M059J (cell line): ENCODE results near the gene FOXP1. TPM values are rescaled to one million over a fixed set of nuclear protein-coding genes. Genes with fewer than 3 reads are reported as not detected.

ENCODE experiments used
- DNase-seq: peaks from one replicate; pipeline ENCODE4 v3.0.0-alpha.2; 2012; ENCODE audit warnings: low read depth
- total RNA-seq: library from RNA; depleted of rRNA; stranded (reverse); fragments of >200 nt; shearing (Covaris generic); gene quantifications from 2 replicates; pipeline ENCODE4 v1.2.3, GENCODE V29; 2014

Gene FOXP1
- total RNA-seq, 1 experiment from 2014 or later, result 19.2 TPM

DNA sequence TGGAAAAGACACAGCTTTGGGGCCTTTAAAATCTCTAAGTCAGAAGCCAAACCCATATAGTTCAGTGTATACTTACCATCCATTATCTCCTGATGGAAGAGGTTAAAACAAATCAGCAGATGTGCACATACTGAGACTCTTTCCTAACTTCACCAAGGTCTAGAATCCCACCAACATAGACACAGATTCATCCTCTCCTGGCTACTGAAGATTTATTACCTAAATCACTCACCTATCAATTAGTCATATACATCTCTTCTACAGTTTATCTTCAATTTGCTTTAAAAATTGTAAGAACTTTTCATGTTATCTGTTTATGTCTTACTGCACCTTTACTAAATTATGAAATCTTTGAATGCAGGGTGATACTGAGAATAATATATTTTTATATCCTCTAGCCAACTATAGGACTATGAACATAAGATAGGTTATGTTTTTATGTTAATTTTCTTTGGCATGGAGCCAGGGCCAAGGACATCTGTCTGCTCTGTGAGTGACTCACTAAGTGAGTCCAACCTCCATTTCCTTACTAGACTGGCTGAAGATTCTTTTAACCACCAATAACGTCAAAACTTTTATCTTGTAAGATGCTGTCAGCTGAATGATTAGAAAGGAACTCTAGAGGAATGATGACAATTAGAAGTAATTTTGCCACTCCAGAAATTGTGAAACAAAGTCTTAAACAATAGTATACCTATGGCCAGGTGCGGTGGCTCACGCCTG, 397.6 kb downstream of the FOXP1 start:
- peak; percentile 28 for DNase-seq

DNA sequence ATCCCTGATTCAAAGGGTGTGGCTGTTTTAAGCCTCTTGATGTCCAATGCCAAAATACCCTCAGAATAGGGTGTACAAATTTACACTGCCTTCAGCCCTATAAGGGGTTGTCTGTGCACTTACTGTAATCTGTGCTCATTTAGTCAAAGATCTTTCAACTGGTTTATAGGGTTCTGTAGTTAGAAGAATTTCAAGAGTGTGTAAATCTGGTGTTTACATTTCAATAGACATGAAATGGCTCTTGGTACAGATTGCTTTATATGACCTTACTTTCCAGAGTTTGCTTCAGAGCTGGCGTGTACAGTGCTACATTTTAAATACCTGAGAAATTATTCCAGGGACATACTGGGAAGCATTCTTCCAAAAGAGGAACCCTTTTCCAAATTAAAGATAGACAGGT, 399.3 kb downstream of the FOXP1 start:
- DNase-seq, result no peak

DNA sequence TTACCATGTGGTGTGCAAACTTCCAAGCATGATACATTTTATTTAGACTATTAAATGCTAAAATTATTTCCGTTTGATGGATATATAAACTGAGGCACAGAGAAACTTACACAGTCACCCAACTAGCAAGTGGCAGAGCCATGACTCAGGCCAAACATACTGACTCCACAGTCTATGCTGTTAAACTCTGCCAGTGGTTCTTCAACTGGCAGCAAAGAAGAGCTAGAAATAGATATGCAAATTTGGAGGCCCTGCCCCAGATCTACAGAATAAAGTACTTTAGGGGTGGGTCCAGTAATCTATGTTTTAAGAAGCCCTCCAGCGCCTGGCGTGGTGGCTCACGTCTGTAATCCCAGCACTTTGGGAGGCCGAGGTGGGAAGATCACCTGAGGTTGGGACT, 400.0 kb downstream of the FOXP1 start:
- no peak for DNase-seq

DNA sequence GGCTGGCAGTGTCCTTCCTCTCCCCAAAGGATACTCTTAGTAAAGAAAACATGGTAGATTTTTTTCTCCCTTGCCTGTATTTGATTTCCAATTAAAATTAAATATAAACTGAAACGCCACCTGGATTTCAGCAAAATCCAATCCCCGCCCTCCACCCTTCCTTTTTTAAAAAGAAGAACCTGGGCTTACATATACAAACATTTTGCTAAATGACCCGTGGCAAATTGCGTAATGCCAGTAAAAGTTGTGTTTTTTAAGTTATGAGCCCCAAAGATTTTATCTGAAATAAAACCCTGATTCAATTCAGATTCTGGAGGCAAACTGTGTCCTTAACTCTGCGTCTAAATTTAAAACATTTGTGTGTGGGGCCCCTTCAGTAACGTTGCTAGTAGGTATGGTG, 403.0 kb downstream of the FOXP1 start:
- no peak for DNase-seq

DNA sequence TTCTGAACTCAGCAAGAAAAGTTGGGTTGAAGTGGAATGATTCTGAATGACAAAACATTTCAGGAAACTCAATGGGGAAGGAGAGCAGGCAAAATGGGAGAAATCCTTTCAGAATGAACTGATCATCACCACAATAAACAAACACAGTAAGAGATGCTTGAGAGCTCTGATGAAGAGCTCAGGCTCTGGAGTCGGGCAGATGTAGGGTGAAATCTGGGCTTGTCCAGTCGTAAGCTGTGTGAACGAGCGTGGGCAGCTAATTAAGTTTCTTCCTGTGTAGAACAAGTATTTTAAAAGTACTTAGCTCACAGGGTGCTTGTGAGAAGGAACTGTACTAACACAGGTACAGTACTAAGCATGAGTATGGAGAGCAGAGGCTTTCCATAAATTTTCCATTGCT, 406.2 kb downstream of the FOXP1 start:
- DNase-seq, result no peak

DNA sequence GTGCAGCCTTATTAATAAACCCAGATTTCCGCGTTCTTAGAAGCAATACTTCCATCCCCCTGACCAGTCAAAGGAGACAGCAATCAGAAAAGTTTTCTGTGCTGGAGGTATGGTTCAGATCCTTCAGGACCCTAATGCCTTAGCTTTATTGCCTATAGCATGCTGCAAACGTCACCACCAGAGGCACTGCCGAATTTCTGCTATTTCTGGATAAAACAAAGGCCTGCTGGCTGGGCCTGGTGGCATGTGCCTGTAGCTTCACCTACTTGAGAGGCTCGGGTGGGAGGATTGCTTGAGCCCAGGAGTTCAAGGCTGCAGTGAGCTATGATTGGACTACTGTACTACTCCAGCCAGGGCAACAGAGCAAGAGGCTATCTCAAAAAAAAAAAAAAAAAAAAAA, 407.2 kb downstream of the FOXP1 start:
- no peak for DNase-seq

DNA sequence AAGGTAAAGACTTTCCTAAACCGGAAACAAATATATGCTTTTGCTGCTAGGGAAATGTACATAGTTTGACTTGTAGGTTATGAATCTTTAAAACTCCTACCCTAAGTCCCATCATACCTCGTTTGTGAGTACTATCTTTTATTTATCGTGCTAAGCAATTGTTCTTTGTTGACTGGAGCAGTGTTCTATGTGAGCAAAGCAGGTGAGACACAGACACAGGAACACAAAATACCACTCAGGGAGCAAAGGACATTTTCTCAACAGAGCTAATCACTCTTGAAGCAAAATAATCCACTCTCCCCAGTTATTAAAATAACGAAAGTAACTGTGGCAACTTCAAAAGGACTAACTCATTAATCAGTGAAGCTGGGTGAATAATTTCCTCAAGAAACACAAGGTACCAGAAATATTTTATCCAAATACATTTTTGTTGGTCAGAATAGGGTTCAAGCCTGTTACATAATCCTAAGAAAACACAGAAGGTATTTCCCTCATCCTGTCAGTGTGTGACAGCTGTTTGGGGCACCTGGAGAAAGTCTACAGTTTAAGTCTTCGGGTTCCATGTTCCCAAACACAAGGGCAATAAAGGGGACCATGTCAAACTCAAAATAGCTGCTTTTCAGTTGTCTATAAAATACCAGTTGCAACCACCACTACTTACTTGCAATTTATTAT, 407.7 kb downstream of the FOXP1 start:
- no peak for DNase-seq

DNA sequence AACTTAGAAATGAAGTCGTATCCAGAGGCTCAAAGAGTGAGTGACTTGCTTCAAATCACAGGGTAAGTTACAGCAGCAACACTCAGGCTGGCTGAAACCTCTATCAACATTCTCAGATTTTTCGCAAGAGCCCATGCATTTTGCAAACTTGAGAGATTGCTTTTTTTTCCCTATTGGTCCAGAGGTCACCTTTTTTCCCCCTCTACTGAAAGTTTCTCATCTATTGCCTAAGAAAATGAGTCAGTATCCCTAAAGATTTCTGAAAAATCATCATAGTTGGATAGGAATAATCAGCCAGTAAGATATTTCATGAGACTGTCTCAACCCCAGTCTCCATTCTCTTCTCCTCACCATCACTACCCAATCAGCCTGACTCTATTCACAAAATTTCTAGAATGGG, 410.6 kb downstream of the FOXP1 start:
- DNase-seq, result no peak

DNA sequence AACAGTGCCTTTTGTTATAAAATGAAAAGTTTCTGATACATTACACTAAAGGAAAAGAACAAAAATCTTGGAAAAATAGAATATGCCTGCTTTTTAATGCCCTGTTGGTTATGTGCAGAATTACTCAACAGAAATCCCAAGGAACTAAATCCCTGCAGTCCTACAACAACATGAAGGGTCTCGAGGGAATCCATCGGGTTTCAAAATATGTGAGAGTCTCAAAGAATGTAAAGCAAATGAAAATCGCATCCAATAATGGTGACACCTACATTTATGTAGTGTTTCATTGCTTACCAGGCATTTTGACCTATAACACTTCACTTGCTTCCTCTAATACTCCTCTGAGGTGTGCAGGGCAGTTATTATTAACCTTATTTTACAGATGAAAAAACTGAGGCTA, 411.3 kb downstream of the FOXP1 start:
- no peak for DNase-seq

DNA sequence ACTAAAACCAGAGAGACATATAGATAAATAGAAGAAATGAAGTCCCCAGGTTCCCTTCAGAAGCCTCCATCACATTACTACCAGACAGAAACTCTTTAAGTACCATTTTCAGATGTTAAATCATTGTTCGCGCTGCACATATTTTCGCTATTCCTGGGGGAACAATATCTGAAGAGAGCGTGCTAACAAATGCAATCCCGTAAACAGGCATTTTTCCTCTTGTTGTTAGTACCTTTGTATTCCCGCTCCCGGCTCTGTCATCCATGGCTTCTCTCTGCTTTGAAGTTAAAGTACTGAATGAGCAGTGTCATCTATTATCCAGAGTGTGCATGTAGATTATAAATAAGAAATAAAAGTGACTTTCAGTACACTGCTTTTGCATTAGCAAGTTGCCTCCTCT, 412.3 kb downstream of the FOXP1 start:
- no peak for DNase-seq

DNA sequence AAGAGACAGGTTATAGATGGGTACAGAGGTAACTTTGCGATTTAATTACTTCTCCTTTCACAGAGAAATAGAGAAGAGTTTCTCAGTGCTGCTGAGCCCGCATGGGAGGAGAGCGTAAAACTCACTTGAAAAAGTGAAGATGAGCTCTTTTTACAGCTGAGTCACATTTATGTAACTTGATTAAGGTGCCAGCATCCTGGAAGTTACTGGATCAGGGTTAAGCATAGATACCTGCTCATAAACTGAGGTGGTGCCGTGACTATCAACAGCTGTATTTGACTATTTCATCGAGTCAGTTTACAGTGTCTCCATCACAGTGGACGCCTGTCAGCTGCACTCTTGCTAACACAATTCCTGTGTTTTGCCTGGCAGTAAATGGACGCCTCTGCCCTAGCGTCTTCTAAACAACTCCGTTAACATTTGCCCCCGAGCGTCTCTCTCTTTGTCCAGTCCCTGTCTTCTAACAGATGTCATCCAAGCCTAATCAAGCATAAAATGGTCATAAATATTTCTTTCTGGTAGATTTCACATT, 414.6 kb downstream of the FOXP1 start:
- DNase-seq, result no peak

DNA sequence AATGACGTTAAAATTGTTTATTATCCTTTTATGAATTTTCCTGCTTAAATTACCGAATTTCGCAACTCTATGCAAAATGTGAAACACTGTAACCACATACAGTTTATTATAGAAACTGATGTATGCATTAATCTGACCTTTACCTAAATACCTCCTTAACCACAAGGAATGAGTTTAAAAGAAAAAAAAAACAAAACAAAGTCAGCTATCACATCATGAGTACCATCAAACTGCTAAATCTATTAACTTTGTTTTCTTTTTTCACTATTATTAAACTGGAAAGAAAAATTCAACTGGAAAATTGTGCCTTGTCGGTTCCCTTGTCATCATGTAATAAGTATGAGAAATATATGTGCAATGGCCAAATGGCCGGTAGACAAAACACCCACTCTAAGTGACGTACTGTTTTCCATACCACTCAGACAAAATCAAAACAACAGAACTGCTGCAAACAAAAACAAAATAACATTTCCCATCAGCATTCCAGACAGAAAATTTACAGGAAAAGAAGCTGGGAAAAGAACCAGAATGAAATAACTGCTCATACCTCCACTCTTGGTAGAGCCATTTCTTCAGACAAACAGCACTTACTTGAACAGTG, 415.3 kb downstream of the FOXP1 start:
- no peak for DNase-seq

DNA sequence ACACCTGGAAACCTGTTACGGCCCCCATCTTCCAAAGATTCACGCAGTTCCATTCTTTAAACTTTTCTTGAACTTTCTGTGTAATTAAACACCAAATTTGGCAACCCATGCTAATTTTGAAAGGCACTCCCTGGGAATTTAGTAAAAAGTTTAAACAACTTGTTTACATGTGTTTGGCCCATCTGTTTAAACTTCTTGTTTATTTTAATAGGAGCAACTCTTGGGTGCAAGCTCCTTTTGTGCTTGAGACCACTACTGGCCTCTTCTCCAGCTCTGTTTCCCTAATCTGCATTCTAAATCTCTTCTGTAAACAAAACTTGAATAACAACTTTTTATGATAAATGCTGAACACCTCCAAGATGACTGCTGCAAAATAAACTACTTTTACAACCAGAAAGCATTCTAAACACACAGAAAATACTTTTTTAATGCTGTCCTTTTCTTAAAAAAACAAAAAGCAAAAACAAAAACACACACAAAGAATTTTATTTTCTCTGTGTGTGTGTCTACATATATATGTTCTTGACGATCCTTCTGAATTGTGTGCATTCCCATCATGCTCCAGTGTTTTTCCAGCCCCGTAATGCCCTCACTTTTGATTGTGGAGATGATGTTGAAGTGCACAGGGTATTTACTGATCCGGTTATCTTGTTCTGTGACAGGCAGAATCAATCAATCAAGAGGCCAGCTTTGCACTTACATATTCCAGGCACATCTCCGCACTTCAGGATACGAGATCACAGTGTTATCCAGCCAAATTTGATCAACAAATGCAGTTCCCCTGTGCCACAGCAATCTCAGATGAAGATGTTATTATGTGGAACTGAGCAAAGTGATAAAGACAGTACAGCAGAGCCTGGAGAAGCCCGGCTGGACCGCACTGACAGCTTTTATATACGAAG, 416.9 kb downstream of the FOXP1 start:
- peak; percentile 15 for DNase-seq

DNA sequence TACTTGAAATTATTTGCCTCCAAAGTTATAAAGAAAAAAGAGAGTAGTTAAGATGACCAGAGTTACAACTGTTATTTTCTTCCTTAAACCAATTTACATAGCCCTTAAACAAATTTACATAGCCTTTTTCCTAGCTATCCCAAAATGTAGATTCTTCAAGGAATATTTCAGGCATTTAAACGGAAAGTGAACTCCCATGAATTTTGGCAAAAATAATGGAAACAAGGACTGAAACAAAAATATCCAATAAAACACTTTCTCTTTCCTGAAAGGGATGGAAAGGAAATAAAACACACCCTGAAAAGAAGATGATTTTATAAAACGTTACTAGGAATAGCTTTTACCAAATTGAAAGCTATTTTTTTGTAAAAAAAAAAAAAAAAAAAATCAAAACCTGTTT, 418.6 kb downstream of the FOXP1 start:
- DNase-seq, result no peak

DNA sequence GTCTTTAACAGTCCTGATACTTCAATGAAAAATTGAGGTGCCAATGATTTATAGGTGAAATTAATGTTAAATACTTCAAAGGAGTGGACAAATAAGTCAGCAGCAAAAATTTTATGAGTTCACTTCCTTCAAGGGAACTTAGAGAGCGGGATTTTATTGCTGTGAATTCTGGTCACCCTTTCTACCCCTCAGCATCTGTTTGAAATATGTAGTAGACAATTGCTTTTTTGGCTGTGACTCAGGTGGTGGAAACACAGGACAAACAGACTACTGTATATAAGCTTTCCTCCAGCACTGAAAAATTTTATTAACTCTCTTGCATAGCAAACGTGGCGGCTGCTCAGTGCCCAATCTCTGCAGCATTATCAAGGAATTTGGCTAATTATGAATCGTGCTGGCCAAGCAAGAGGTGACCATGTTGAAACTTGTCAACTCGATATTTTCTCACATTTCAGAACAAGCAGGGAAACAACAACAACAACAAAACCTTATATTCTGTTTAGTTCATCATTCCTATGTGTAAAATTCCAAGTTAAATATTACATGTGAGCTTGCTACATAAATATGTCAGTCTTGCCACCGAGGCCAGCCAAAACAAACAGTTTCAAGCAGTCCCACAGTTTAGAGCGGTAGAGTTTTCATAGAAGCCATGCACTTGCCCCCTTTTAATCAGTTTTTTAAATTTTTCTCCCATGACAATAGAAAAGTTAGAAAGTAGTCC, 420.2 kb downstream of the FOXP1 start:
- no peak for DNase-seq

DNA sequence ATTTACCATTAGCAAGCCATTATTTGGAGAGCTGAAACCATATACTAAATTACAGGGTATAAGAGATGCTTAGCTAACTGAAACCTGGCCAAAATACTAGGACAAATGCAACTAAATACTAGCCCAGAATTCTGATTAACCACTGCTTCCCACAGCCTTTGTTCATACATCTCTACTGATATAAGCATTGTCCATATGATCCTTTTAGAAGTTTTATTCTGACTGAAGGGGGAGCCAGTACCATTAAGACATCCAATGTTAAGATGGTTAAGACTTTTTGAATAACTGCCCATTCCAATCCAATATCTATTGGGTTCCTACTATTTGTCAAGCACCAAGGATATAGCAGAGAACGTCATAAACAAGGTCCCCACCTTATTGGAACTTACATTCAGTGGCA, 421.3 kb downstream of the FOXP1 start:
- DNase-seq, result no peak

DNA sequence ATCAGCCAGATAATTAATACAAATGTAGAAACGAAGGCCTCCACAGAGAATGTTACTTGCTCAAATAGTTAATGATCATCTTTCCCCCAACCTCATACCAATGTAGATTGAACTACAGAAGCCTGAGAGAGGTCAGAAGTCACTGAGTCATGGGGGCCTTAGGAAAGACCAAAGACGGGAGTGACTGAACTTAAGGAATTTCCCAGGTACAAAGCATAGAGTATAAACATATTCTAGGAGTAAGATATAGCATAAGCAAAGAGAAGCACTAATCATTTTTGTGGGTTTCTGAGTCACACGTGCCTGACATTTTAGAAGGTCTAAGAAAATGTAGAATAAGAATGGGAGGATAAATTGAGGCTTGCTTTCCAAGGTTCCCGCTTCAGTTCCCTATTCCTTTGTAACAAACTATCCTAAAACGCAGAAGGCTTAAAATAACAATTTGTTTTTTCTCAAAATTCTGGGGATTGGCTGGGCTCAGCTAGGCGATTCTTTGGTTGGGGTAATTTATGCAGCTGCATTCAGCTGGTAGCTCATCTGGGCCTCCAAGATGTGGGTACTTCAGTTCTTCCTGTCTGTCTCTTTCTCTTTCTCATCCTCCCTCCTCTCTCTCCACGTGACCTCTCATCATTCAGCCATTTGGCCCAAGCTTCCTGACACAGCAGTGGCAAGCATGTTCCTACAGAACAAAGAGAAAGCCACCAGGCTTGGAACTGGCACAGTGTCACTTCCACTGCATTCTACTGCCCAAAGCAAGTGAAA, 422.6 kb downstream of the FOXP1 start:
- peak; percentile 51 for DNase-seq

DNA sequence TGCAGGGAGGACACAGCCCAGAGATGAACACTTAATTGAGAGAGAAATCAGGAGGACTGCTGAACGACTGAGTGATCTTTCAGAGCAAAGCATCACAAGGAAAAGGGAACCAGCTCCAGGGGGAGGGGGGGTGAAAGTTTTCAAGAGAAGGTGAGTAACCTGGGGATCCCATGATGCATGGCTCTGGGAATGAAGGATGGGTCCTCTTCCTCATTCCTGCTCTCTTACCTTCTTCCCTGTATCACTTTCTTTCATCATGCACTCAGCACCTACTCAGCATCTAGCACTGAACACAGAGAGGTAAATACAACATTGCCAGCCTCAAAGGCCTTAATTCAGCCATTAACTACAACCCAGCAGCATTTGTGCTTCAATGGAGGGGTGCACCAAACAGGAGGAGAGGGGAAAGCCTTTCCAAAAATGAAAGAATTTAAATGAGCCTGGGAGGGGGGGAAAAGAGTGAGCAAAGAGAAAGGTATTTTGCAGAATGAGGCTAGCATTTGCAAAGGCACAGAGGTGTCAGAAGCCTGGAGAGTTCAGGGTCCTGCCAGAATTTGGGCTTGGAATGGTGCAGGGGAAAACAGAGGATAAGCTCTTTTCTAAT, 427.4 kb downstream of the FOXP1 start:
- no peak for DNase-seq

DNA sequence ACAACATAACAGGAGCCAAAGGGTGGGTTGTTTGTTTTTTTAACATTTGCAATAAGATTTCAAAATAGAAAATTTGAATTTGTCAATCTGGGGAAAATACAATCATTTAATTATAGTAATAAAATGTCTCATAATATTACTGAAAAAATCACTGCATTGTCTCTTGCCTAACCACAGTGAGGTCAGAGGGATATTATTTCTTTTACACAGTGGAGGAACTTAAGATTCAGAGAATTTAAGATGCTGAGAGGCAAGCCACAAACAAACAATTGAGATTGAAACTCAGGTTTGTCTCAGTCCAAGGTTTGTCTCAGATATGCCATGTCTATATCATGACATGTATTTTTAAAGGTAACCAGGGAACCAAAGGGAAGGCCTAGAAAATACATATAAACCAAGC, 428.7 kb downstream of the FOXP1 start:
- no peak for DNase-seq

DNA sequence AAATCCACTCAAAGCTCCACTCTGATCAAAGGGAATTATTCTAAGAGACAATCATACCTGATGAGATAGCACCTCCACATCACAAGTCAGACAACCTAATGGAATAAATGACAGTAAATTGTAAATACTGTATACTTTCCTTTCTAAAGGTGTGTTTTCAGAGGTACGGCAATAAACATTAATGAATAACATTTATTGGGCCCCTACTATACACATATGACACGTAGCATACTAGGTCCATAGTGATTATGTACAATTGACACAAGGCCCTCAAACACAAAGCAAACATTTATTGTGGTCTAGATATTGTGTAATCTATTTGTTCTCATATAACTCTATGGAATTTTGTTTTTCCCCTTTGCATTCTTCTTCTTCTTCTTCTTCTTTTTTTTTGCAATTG, 429.8 kb downstream of the FOXP1 start:
- DNase-seq, result no peak
